Measurements from ENCODE around the gene CHSY3. TPM values are rescaled to one million over a fixed set of nuclear protein-coding genes. Genes with fewer than 3 reads are reported as not detected.

Gene CHSY3
- polyA plus RNA-seq, 1 donor from 2014 or later, result 0.40 TPM

DNA sequence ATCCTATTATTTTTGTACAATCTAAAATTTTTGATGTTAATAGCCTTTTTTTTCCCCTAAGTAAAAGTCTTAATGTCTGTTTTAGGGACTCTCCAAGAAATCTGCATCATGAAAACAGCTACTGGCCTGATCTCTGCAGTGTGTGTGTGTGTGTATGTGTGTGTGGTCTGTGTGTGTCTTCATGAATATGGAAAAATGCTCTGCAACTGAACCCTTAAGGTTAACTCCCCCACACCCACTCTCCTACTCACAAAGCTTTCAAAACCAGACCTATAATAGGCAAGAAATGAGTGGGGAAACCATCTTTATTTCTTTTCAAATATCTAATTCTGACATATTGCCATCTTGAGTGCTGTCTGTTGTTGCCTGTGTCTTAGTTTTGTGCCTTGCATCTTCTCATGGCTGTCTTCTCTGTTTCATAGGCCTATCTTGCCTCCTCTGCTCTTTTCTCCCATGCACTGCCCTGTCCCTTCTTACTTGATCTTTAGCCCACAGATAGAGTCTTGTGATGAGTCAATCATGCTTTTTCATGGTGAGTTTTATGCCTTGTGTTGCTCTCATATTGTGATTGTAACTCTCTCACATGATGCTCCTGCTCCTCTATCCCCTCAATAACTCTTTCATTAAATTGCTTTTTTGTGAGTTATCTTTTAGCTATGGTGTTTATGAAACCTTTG is 68.3 kb downstream of the CHSY3 start:
- Histone ChIP-seq H3K9ac (ENCODE audit: low read length) (no peak overlapping the region), H2AFZ (ENCODE audit: low read depth, low read length) (no peak overlapping the region), H3K9me2 (ENCODE audit: insufficient read depth, low read length) (no peaks in the 10 kb centered on the region), H3K27ac (ENCODE audit: low read length) (no peak overlapping the region), H3K79me2 (replicated peaks; ENCODE audit: insufficient read depth, low read length) (no peaks in the 10 kb centered on the region), H3K27me3 (ENCODE audit: insufficient read depth, low read depth, low read length) (no peaks in the 10 kb centered on the region), H4K20me1 (ENCODE audit: insufficient read depth) (no peaks in the 10 kb centered on the region), H3K4me3 (ENCODE audit: low read length) (no peak overlapping the region), H3F3A (ENCODE audit: insufficient read depth, low read length, poor library complexity, severe bottlenecking) (no peaks in the 10 kb centered on the region), H3K36me3 (ENCODE audit: insufficient read depth, low read length) (no peaks in the 10 kb centered on the region), H3K9me3 (ENCODE audit: low read length) (no peaks in the 10 kb centered on the region), H3K4me2 (ENCODE audit: low read length) (no peak overlapping the region)
- TF ChIP-seq RAD21 (conservative IDR thresholded peaks at IDR 0.05), result no peak
- no peak for TF ChIP-seq TAF1 (IDR thresholded peaks at IDR 0.05; ENCODE audit: low read depth)

DNA sequence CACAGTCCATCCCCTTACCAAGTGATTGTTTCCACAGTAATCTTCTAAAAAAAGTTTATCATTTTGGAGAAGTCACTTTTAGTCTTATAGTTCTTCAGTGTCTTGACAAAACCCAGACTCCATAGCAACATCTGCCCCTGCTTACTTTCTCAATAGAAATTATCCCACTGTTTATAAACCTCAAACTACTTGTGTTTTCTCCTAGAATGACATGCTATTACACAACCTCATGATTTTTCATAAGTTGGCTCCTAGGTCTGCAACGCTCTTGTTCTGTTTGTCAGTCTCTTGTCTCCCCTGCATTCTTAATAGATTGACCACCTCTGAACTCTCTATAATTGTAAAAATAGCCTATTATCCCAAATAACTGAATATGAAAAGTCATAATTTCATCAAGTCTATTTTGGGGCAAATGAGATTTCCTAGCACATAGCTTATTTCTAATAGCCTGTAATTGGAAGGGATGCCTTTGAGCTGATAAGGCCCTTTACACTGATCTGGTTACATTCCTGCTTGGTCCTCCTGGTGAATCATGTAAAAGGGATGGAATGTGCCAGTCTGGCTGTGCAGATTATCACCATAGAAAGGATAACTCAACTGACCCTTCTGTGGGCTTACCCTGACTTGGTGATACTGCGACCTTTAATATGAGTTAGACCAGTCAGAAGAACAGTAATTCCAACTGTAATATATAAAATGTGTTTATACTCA is 69.6 kb downstream of the CHSY3 start:
- Histone ChIP-seq H4K20me1 (ENCODE audit: insufficient read depth) (no peaks in the 10 kb centered on the region), H3K9me3 (ENCODE audit: low read length) (no peaks in the 10 kb centered on the region), H3K27ac (ENCODE audit: low read length) (no peak overlapping the region), H2AFZ (ENCODE audit: low read depth, low read length) (no peak overlapping the region), H3K9ac (ENCODE audit: low read length) (no peak overlapping the region), H3K4me3 (ENCODE audit: low read length) (no peak overlapping the region), H3K79me2 (replicated peaks; ENCODE audit: insufficient read depth, low read length) (no peaks in the 10 kb centered on the region), H3F3A (ENCODE audit: insufficient read depth, low read length, poor library complexity, severe bottlenecking) (no peaks in the 10 kb centered on the region), H3K36me3 (ENCODE audit: insufficient read depth, low read length) (no peaks in the 10 kb centered on the region), H3K9me2 (ENCODE audit: insufficient read depth, low read length) (no peaks in the 10 kb centered on the region), H3K4me2 (ENCODE audit: low read length) (no peak overlapping the region), H3K27me3 (ENCODE audit: insufficient read depth, low read depth, low read length) (no peaks in the 10 kb centered on the region)
- TF ChIP-seq, protein P1, sequence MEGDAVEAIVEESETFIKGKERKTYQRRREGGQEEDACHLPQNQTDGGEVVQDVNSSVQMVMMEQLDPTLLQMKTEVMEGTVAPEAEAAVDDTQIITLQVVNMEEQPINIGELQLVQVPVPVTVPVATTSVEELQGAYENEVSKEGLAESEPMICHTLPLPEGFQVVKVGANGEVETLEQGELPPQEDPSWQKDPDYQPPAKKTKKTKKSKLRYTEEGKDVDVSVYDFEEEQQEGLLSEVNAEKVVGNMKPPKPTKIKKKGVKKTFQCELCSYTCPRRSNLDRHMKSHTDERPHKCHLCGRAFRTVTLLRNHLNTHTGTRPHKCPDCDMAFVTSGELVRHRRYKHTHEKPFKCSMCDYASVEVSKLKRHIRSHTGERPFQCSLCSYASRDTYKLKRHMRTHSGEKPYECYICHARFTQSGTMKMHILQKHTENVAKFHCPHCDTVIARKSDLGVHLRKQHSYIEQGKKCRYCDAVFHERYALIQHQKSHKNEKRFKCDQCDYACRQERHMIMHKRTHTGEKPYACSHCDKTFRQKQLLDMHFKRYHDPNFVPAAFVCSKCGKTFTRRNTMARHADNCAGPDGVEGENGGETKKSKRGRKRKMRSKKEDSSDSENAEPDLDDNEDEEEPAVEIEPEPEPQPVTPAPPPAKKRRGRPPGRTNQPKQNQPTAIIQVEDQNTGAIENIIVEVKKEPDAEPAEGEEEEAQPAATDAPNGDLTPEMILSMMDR (IDR thresholded peaks at IDR 0.05; ENCODE audit: poor library complexity, severe bottlenecking), result no peak
- TF ChIP-seq RAD21 (conservative IDR thresholded peaks at IDR 0.05), result no peak

DNA sequence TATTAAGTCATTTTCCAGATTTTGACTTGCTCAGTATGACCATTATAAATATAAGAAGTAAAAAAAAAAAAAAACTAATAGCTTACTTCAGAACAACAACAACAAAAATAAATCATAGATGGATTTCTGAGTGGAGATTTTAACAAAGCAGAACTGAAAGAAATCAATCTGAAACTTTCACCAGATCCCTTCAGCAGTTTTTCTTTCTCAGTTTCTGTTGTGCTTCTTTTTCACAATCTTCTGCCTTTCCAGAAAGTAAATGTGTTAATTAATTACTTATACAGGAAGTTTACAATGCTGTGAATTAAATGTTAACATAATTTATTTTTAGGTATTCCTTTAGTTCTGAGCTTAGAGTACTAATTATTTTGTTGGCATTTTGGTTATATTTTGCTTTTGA is 73.5 kb downstream of the CHSY3 start:
- H4K20me1 ChIP-seq (ENCODE audit: insufficient read depth), result no peaks in the 10 kb centered on the region
- H3K9me2 ChIP-seq (ENCODE audit: insufficient read depth, low read length), result no peaks in the 10 kb centered on the region
- H3K4me2 ChIP-seq (ENCODE audit: low read length), result no peak overlapping the region
- no peak overlapping the region for H2AFZ ChIP-seq (ENCODE audit: low read depth, low read length)
- H3K27ac ChIP-seq (ENCODE audit: low read length), result no peak overlapping the region
- no peak overlapping the region for H3K4me3 ChIP-seq (ENCODE audit: low read length)
- no peaks in the 10 kb centered on the region for H3K9me3 ChIP-seq (ENCODE audit: low read length)
- H3K79me2 ChIP-seq (replicated peaks; ENCODE audit: insufficient read depth, low read length), result no peaks in the 10 kb centered on the region
- no peaks in the 10 kb centered on the region for H3F3A ChIP-seq (ENCODE audit: insufficient read depth, low read length, poor library complexity, severe bottlenecking)
- H3K9ac ChIP-seq (ENCODE audit: low read length), result no peak overlapping the region
- no peaks in the 10 kb centered on the region for H3K27me3 ChIP-seq (ENCODE audit: insufficient read depth, low read depth, low read length)
- no peaks in the 10 kb centered on the region for H3K36me3 ChIP-seq (ENCODE audit: insufficient read depth, low read length)
- TF ChIP-seq MXI1 (conservative IDR thresholded peaks at IDR 0.05; ENCODE audit: poor library complexity, severe bottlenecking) (no peak), EZH2 (IDR thresholded peaks at IDR 0.05; ENCODE audit: borderline replicate concordance, insufficient read depth, low read length, poor library complexity, severe bottlenecking) (no peak), POLR2AphosphoS5 (IDR thresholded peaks at IDR 0.05) (no peak)

DNA sequence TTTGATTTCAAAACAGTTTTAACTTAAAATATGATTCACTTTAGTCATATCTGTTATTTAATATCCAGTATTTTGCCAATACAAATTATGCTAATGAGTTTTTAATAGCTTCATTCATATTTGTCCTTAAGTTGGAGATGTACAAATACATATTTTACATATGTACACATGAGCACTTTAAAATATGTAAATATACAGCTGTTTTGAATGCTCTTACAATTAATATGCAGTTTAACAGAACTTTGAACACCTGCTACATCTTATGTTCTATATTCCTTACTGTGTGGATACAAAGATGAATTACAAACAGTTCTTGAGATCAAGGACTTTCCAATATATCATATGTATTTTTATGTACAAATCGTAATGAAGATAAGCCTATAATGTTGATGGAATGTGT is 74.0 kb downstream of the CHSY3 start:
- no peaks in the 10 kb centered on the region for H3K27me3 ChIP-seq (ENCODE audit: insufficient read depth, low read depth, low read length)
- H3F3A ChIP-seq (ENCODE audit: insufficient read depth, low read length, poor library complexity, severe bottlenecking), result no peaks in the 10 kb centered on the region
- H3K4me3 ChIP-seq (ENCODE audit: low read length), result no peak overlapping the region
- H4K20me1 ChIP-seq (ENCODE audit: insufficient read depth), result no peaks in the 10 kb centered on the region
- no peak overlapping the region for H3K4me2 ChIP-seq (ENCODE audit: low read length)
- no peak overlapping the region for H3K9ac ChIP-seq (ENCODE audit: low read length)
- H2AFZ ChIP-seq (ENCODE audit: low read depth, low read length), result no peak overlapping the region
- H3K36me3 ChIP-seq (ENCODE audit: insufficient read depth, low read length), result no peaks in the 10 kb centered on the region
- no peaks in the 10 kb centered on the region for H3K9me3 ChIP-seq (ENCODE audit: low read length)
- H3K27ac ChIP-seq (ENCODE audit: low read length), result no peak overlapping the region
- H3K79me2 ChIP-seq (replicated peaks; ENCODE audit: insufficient read depth, low read length), result no peaks in the 10 kb centered on the region
- H3K9me2 ChIP-seq (ENCODE audit: insufficient read depth, low read length), result no peaks in the 10 kb centered on the region
- TF ChIP-seq RAD21 (conservative IDR thresholded peaks at IDR 0.05) (no peak), MXI1 (conservative IDR thresholded peaks at IDR 0.05; ENCODE audit: poor library complexity, severe bottlenecking) (no peak), TAF1 (IDR thresholded peaks at IDR 0.05; ENCODE audit: low read depth) (no peak), EZH2 (IDR thresholded peaks at IDR 0.05; ENCODE audit: borderline replicate concordance, insufficient read depth, low read length, poor library complexity, severe bottlenecking) (no peak), SMC3 (conservative IDR thresholded peaks at IDR 0.05; ENCODE audit: poor library complexity) (no peak), POLR2AphosphoS5 (IDR thresholded peaks at IDR 0.05) (no peak)
- TF ChIP-seq, protein P1 (IDR thresholded peaks at IDR 0.05; ENCODE audit: poor library complexity, severe bottlenecking), result no peak
- TF ChIP-seq, protein P2, sequence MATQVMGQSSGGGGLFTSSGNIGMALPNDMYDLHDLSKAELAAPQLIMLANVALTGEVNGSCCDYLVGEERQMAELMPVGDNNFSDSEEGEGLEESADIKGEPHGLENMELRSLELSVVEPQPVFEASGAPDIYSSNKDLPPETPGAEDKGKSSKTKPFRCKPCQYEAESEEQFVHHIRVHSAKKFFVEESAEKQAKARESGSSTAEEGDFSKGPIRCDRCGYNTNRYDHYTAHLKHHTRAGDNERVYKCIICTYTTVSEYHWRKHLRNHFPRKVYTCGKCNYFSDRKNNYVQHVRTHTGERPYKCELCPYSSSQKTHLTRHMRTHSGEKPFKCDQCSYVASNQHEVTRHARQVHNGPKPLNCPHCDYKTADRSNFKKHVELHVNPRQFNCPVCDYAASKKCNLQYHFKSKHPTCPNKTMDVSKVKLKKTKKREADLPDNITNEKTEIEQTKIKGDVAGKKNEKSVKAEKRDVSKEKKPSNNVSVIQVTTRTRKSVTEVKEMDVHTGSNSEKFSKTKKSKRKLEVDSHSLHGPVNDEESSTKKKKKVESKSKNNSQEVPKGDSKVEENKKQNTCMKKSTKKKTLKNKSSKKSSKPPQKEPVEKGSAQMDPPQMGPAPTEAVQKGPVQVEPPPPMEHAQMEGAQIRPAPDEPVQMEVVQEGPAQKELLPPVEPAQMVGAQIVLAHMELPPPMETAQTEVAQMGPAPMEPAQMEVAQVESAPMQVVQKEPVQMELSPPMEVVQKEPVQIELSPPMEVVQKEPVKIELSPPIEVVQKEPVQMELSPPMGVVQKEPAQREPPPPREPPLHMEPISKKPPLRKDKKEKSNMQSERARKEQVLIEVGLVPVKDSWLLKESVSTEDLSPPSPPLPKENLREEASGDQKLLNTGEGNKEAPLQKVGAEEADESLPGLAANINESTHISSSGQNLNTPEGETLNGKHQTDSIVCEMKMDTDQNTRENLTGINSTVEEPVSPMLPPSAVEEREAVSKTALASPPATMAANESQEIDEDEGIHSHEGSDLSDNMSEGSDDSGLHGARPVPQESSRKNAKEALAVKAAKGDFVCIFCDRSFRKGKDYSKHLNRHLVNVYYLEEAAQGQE (IDR thresholded peaks at IDR 0.05; ENCODE audit: borderline replicate concordance), result no peak

Measured in neural cell (in vitro differentiated cells).